Nephron progenitor cell (in vitro differentiated cells): Measurements from ENCODE around the gene UFSP2.

Experiments
- DNase-seq: peaks from one replicate; pipeline ENCODE4 v3.0.0; 2021
- H3K27ac Mint-ChIP-seq: 2 replicates; pipeline ENCODE4 v1.8.0; 2021; ENCODE audit warnings: mild to moderate bottlenecking, moderate library complexity, mixed read lengths
- H3K27me3 Mint-ChIP-seq: 2 replicates; pipeline ENCODE4 v1.8.0; 2021; ENCODE audit warnings: mild to moderate bottlenecking, low read depth, mixed read lengths; ENCODE audit not compliant: poor library complexity
- H3K36me3 Mint-ChIP-seq: 2 replicates; pipeline ENCODE4 v1.8.0; 2021; ENCODE audit warnings: low read depth, mixed read lengths
- H3K4me1 Mint-ChIP-seq: 2 replicates; pipeline ENCODE4 v1.8.0; 2021; ENCODE audit warnings: mixed read lengths
- H3K4me3 Mint-ChIP-seq: 2 replicates; pipeline ENCODE4 v1.8.0; 2021; ENCODE audit warnings: mild to moderate bottlenecking, moderate library complexity, mixed read lengths
- H3K9me3 Mint-ChIP-seq: 2 replicates; pipeline ENCODE4 v1.8.0; 2021; ENCODE audit warnings: mild to moderate bottlenecking, moderate library complexity, mixed read lengths
- TF ChIP-seq, protein P1 (sequence below): fragments of 200-600 bp; sonication (generic); IDR thresholded peaks from 2 replicates; pipeline ENCODE4 v1.5.0; 2021; ENCODE audit warnings: antibody characterized with exemption

UFSP2 gene

DNA sequence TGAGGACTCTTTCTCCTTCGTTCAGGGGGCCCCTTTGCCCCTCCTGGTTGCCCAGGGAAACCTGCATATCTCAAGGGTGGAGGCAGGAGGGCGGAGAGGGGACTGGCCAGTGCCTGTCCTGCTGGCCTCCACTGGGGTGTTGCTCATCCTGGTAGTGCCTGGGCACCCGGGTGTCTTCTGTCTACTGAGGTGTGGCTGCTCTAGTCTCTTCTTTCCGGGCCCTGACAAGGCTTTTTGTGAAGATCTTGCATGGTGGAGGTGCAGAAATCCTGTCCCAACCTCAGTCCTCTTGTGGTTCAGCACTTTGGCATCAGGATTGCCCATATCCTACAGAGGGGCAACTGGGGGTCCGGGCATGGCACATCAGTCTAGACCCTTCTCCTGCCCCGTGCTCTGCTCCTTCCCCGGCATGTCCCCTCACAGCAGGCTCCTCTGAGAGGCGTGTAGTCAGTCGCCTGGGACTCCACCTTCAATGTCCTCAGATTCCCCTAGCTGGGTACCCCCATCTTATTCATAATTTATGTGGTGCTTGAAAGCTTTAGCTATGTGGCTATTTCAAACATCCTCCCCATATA lies 43.9 kb upstream of the UFSP2 start:
- peak; percentile 8 for DNase-seq
- Mint-ChIP-seq H3K36me3 (no peaks in the 10 kb centered on the region), H3K27me3 (peaks cover 85% of the 10 kb centered on the region), H3K4me1 (peaks cover 12% of the 10 kb centered on the region), H3K9me3 (peaks cover 13% of the 10 kb centered on the region), H3K27ac (no peak overlapping the region), H3K4me3 (no peak overlapping the region)
- TF ChIP-seq, protein P1, sequence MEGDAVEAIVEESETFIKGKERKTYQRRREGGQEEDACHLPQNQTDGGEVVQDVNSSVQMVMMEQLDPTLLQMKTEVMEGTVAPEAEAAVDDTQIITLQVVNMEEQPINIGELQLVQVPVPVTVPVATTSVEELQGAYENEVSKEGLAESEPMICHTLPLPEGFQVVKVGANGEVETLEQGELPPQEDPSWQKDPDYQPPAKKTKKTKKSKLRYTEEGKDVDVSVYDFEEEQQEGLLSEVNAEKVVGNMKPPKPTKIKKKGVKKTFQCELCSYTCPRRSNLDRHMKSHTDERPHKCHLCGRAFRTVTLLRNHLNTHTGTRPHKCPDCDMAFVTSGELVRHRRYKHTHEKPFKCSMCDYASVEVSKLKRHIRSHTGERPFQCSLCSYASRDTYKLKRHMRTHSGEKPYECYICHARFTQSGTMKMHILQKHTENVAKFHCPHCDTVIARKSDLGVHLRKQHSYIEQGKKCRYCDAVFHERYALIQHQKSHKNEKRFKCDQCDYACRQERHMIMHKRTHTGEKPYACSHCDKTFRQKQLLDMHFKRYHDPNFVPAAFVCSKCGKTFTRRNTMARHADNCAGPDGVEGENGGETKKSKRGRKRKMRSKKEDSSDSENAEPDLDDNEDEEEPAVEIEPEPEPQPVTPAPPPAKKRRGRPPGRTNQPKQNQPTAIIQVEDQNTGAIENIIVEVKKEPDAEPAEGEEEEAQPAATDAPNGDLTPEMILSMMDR = no peak

- TF ChIP-seq, protein P1 = no peak
- Mint-ChIP-seq H3K4me3 (no peak overlapping the region), H3K27ac (no peak overlapping the region), H3K9me3 (peaks cover 13% of the 10 kb centered on the region), H3K36me3 (no peaks in the 10 kb centered on the region), H3K27me3 (peaks cover 91% of the 10 kb centered on the region), H3K4me1 (peaks cover 17% of the 10 kb centered on the region)
- DNase-seq = no peak
Measured at GRCh38 chr4:185468999-185469398, 43.2 kb upstream of the UFSP2 start.

DNA sequence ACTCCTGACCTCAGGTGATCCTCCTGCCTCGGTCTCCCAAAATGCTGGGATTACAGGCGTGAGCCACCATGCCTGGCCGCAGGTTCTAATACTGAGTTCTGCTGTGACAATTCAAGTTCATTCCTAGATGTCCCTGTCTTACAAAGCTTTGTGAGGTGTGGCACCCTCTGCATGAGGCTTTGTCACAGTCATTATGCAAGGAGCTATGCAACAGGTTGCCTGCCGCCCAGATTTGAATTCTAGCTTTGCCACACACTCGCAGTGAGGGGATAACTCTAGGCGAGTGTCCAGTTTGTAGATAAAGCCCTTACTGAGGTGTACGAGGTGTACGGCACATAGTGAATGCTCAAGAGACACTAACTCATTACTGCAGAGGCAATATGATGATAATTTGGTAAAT lies 42.2 kb upstream of the UFSP2 start:
- Mint-ChIP-seq H3K36me3 (no peaks in the 10 kb centered on the region), H3K4me1 (peaks cover 23% of the 10 kb centered on the region), H3K27ac (no peak overlapping the region), H3K9me3 (peaks cover 8% of the 10 kb centered on the region), H3K27me3 (peaks cover 83% of the 10 kb centered on the region), H3K4me3 (no peak overlapping the region)
- TF ChIP-seq, protein P1 = no peak
- DNase-seq = no peak

GRCh38 chr4:185467101-185467500 lies 41.3 kb upstream of the UFSP2 start:
- H3K4me3 Mint-ChIP-seq = no peak overlapping the region
- H3K27me3 Mint-ChIP-seq = peaks cover 74% of the 10 kb centered on the region
- TF ChIP-seq, protein P1 = no peak
- H3K9me3 Mint-ChIP-seq = peaks cover 8% of the 10 kb centered on the region
- H3K4me1 Mint-ChIP-seq = peaks cover 23% of the 10 kb centered on the region
- H3K36me3 Mint-ChIP-seq = no peaks in the 10 kb centered on the region
- DNase-seq = no peak
- no peak overlapping the region for H3K27ac Mint-ChIP-seq

DNA sequence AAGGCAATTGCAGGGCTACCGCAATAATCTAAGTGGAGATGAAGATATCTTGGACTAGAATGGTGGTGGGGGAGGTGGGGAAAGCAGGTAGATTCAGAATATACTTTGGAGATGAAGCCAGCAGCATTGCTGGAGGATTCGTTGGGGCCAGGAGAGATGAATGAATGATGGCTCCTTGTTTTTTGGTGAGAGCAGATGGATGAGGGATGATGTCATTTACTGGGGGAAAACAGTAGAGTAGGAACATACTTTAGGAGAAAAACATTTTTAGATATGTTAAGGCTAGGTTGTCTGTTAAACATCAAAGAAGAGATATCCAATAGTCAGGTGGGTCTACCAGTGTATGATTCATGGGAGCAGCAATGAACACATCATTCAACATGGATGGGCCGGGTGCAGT lies 39.9 kb upstream of the UFSP2 start:
- Mint-ChIP-seq H3K4me3 (no peak overlapping the region), H3K9me3 (peaks cover 8% of the 10 kb centered on the region), H3K27ac (no peak overlapping the region), H3K4me1 (peaks cover 22% of the 10 kb centered on the region), H3K27me3 (peaks cover 73% of the 10 kb centered on the region), H3K36me3 (no peaks in the 10 kb centered on the region)
- no peak for DNase-seq
- TF ChIP-seq, protein P1 = no peak

DNA sequence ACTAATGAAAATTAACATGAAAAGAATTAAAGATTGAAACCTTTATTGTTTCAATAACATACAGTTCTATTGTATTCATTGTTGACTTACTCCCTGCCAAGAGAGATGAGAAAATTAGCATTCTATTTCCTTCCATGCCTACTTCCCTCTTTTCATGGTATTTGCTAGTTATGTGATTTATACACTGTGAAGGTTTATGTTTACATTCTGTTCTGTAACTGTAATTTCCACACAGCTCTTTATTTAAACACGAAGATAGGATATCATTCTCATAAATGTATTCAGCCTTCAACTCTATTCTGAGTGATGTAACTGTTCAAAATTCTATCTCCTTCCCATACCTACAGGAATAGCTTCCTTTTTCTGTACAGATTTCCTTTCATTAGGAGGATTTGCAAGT lies 39.1 kb upstream of the UFSP2 start:
- Mint-ChIP-seq H3K36me3 (no peaks in the 10 kb centered on the region), H3K4me3 (no peak overlapping the region), H3K9me3 (peaks cover 8% of the 10 kb centered on the region), H3K27me3 (peaks cover 65% of the 10 kb centered on the region), H3K27ac (no peak overlapping the region), H3K4me1 (peaks cover 17% of the 10 kb centered on the region)
- TF ChIP-seq, protein P1 = no peak
- no peak for DNase-seq
